K562 (cell line): ENCODE measurements around the gene TBATA. TPM values are rescaled to one million over a fixed set of nuclear protein-coding genes. Genes with fewer than 3 reads are reported as not detected.

ENCODE experiments used
- ATAC-seq: fragments of 200-7000 bp; cut with Tn5 transposase; 3 replicates; pipeline ENCODE4 v1.9.1; 2020; ENCODE audit warnings: moderate library complexity
- BruUV-seq: library from RNA; stranded (reverse); fragments of 400-500 nt; replicated peaks from 2 replicates; lab custom pipeline; 2021; lab: Mats Ljungman, UMichigan
- CTCF ChIA-PET: fragments of 300-600 bp; formaldehyde crosslinking; extraction: SDS; loops from one replicate; lab custom pipeline; 2021; ENCODE audit warnings: low intra/inter-chr PET ratio; lab: Yijun Ruan, JAX
- POLR2A ChIA-PET: fragments of 300-600, 350-650 bp; sonication (Branson Sonifier 250); formaldehyde crosslinking; extraction: SDS; loops from one replicate; lab custom pipeline; 2021; ENCODE audit warnings: antibody characterized with exemption, inconsistent platforms; lab: Yijun Ruan, JAX
- DNase-seq, 4 experiments: peaks; one replicate each; pipeline versions ENCODE4 v3.0.0 to v3.0.0-alpha.2; 2011 to 2018; ENCODE audit warnings: low spot score in 3 of 4, mixed read lengths in 3 of 4; ENCODE audit errors: extremely low read depth in 1 of 4
- FAIRE-seq: peaks from 2 replicates; lab custom pipeline; 2011; peaks lifted over from hg19 to GRCh38; lab: Jason Lieb, UNC
- H2AFZ ChIP-seq: 2 replicates; pipeline ENCODE4 v1.6.0; 2011; ENCODE audit warnings: low read depth, low read length, control low read depth, inconsistent platforms
- H3K27ac ChIP-seq: fragments of 200-600 bp; 3 replicates; pipeline ENCODE4 v1.8.0; 2011; ENCODE audit warnings: low read depth, mild to moderate bottlenecking, control low read depth, inconsistent platforms, low read length, moderate library complexity, mixed read lengths; ENCODE audit errors: extremely low read depth
- H3K27me3 ChIP-seq, 2 experiments: fragments of 300-600 bp in 1 of 2; 2 replicates in 1 of 2; 3 replicates in 1 of 2; pipeline versions ENCODE4 v1.6.0 to v1.8.0; 2011; ENCODE audit warnings: inconsistent platforms in 2 of 2, low read length in 2 of 2, mild to moderate bottlenecking in 1 of 2, mixed read lengths in 1 of 2, moderate library complexity in 1 of 2; ENCODE audit not compliant: control insufficient read depth in 2 of 2, insufficient read depth in 2 of 2
- H3K36me3 ChIP-seq: fragments of 300-600 bp; 3 replicates; pipeline ENCODE4 v1.8.0; 2011; ENCODE audit warnings: mild to moderate bottlenecking, low read length, inconsistent platforms; ENCODE audit not compliant: control insufficient read depth, insufficient read depth
- H3K4me1 ChIP-seq, 2 experiments: fragments of 200-600 bp in 1 of 2; replicated peaks in 1 of 2; 2 replicates in 1 of 2; 3 replicates in 1 of 2; pipeline versions ENCODE4 v1.5.1 to v1.8.0; 2011; ENCODE audit warnings: inconsistent platforms in 2 of 2, low read length in 2 of 2, mild to moderate bottlenecking in 1 of 2, mixed read lengths in 1 of 2, moderate library complexity in 1 of 2; ENCODE audit not compliant: control insufficient read depth in 2 of 2, insufficient read depth in 2 of 2
- H3K4me2 ChIP-seq: 2 replicates; pipeline ENCODE4 v1.6.1; 2011; ENCODE audit warnings: low read length, control low read depth, inconsistent platforms, mixed read lengths; ENCODE audit not compliant: insufficient read depth
- H3K4me3 ChIP-seq: fragments of 200-600 bp; sonication (generic), shearing (Covaris generic); 2 replicates; pipeline ENCODE4 v1.5.1; 2016; ENCODE audit warnings: control low read depth, inconsistent platforms
- H3K79me2 ChIP-seq: fragments of 200-600 bp; 3 replicates; pipeline ENCODE4 v1.8.0; 2011; ENCODE audit warnings: low read length, inconsistent platforms; ENCODE audit not compliant: control insufficient read depth, insufficient read depth
- H3K9ac ChIP-seq, 2 experiments: 2 replicates each; pipeline versions ENCODE4 v1.6.0 to v1.6.1; 2011; ENCODE audit warnings: low read depth in 2 of 2, low read length in 2 of 2, control low read depth in 1 of 2, inconsistent platforms in 1 of 2, mild to moderate bottlenecking in 1 of 2, mixed read lengths in 1 of 2; ENCODE audit not compliant: insufficient read depth in 1 of 2
- H3K9me1 ChIP-seq: one replicate; pipeline ENCODE4 v1.6.0; 2011; ENCODE audit warnings: inconsistent platforms, mild to moderate bottlenecking, low read length, moderate library complexity; ENCODE audit not compliant: control insufficient read depth, insufficient read depth
- H3K9me3 ChIP-seq: replicated peaks from 2 replicates; pipeline ENCODE4 v1.5.1; 2011; ENCODE audit warnings: low read depth, low read length, inconsistent platforms; ENCODE audit not compliant: control insufficient read depth, insufficient read depth
- H4K20me1 ChIP-seq: replicated peaks from 2 replicates; pipeline ENCODE4 v1.6.1; 2011; ENCODE audit warnings: low read length, inconsistent platforms, mixed read lengths; ENCODE audit not compliant: control insufficient read depth, insufficient read depth
- CBX2 ChIP-seq: fragments of 200-600 bp; sonication (generic); IDR thresholded peaks from one replicate; pipeline ENCODE4 v1.6.1; 2012; ENCODE audit warnings: mild to moderate bottlenecking, low read length, inconsistent platforms; ENCODE audit not compliant: insufficient read depth, poor library complexity, severe bottlenecking
- EWSR1 ChIP-seq: fragments of 450-650 bp; IDR thresholded peaks from 2 replicates; pipeline ENCODE4 v1.6.1; 2018; ENCODE audit warnings: borderline replicate concordance, mild to moderate bottlenecking, low read depth, moderate library complexity; ENCODE audit not compliant: partially characterized antibody
- FOXJ2 ChIP-seq: fragments of 200-800 bp; sonication (Bioruptor generic); IDR thresholded peaks from 2 replicates; pipeline ENCODE4 v1.6.1; 2016; ENCODE audit warnings: missing genetic modification characterization, missing compliant biosample characterization
- GABPB2 ChIP-seq: fragments of 250-450 bp; sonication (Bioruptor Pico); conservative IDR thresholded peaks from 2 replicates; pipeline ENCODE4 v1.5.1; 2021; ENCODE audit warnings: mild to moderate bottlenecking
- HINFP ChIP-seq: fragments of 450-650 bp; conservative IDR thresholded peaks from 2 replicates; pipeline ENCODE4 v1.6.1; 2016; ENCODE audit warnings: missing genetic modification characterization, low read depth, mild to moderate bottlenecking, control low read depth, missing compliant biosample characterization
- IRF2 ChIP-seq: sonication (generic); formaldehyde crosslinking; IDR thresholded peaks from 2 replicates; pipeline ENCODE4 v1.8.1; 2022; ENCODE audit warnings: mild to moderate bottlenecking, missing genetic modification reagents
- LCOR ChIP-seq: sonication (generic); formaldehyde crosslinking; IDR thresholded peaks from 2 replicates; pipeline ENCODE4 v1.8.0; 2022; ENCODE audit warnings: mild to moderate bottlenecking, missing genetic modification reagents
- MBD1 ChIP-seq: fragments of 250-450 bp; sonication (Bioruptor Pico); IDR thresholded peaks from 2 replicates; pipeline ENCODE4 v1.8.0; 2022; ENCODE audit warnings: inconsistent platforms
- PTBP1 ChIP-seq: fragments of 200-400 bp; formaldehyde crosslinking; IDR thresholded peaks from 2 replicates; pipeline ENCODE4 v1.6.1; 2017; ENCODE audit warnings: low read depth, low read length
- RBM15 ChIP-seq: fragments of 200-400 bp; formaldehyde crosslinking; IDR thresholded peaks from 2 replicates; pipeline ENCODE4 v1.6.1; 2018; ENCODE audit warnings: mild to moderate bottlenecking, low read length, moderate library complexity; ENCODE audit not compliant: insufficient read depth
- SMARCC2 ChIP-seq: fragments of 450-650 bp; IDR thresholded peaks from 2 replicates; pipeline ENCODE4 v1.6.1; 2017; ENCODE audit warnings: antibody characterized with exemption, moderate library complexity, mild to moderate bottlenecking, low read depth
- ZNF224 ChIP-seq: sonication (generic); formaldehyde crosslinking; IDR thresholded peaks from 2 replicates; pipeline ENCODE4 v1.8.0; 2022; ENCODE audit warnings: mild to moderate bottlenecking, missing genetic modification reagents
- ZNF384 ChIP-seq: IDR thresholded peaks from 2 replicates; pipeline ENCODE4 v1.6.1; 2012; ENCODE audit warnings: low read depth, low read length, improper control_type of control experiment
- ZNF778 ChIP-seq: fragments of 450-650 bp; formaldehyde crosslinking; IDR thresholded peaks from 2 replicates; pipeline ENCODE4 v1.4.0; 2020; ENCODE audit warnings: mild to moderate bottlenecking, moderate library complexity
- WGBS: fragments of 100-300 bp; shearing (Covaris generic); methylation state at CpG from one replicate; pipeline ENCODE4 v1.1.6; 2016; ENCODE audit warnings: low coverage, mixed read lengths; ENCODE audit not compliant: insufficient coverage; ENCODE audit errors: missing lambda C conversion rate; 5-methylcytosine and 5-hydroxymethylcytosine counted together
- in situ Hi-C: fragments of 300-500 bp; cut with MboI; formaldehyde crosslinking; loops from 4 replicates; pipeline ENCODE4 v1.15.0; 2018; ENCODE audit warnings: inconsistent platforms, mixed read lengths
- intact Hi-C: fragments of 100-400 bp; cut with micrococcal nuclease; formaldehyde crosslinking; loops from 2 replicates; pipeline ENCODE4 v1.14.2; 2022
- polyA plus RNA-seq, 8 experiments: library from polyadenylated mRNA; depleted of rRNA in 4 of 8; stranded (reverse) in 5 of 8; unstranded in 3 of 8; fragments of >200 nt; fragmentation: Nextera tagmentation in 2 of 8; fragmentation: Illumina TruSeq in 1 of 8; extraction: Ambion mirVana in 2 of 8; extraction: Trizol in 1 of 8; gene quantifications; 2 replicates each; pipeline versions ENCODE4 v1.2.1 to v1.2.3, GENCODE V29; 2011 to 2014; ENCODE audit warnings: inconsistent platforms in 1 of 8, missing spikeins in 1 of 8
- total RNA-seq, 7 experiments: library from RNA; depleted of rRNA in 6 of 7; stranded (reverse); fragments of >200 nt in 6 of 7; fragmentation: Illumina TruSeq in 2 of 7; extraction: Trizol in 2 of 7; gene quantifications; 2 replicates each; pipeline versions ENCODE4 v1.2.1 to v1.2.3, GENCODE V29; 2011 to 2021; ENCODE audit warnings: low replicate concordance in 1 of 7
- TF ChIP-seq, protein P1 (sequence below): fragments of 450-650 bp; IDR thresholded peaks from 2 replicates; pipeline ENCODE4 v1.7.0; 2016; ENCODE audit warnings: borderline replicate concordance

The TBATA gene
- total and polyA plus RNA-seq, 9 of the 15 experiments (the other 6 are each of a cell fraction or from before 2014, with no cell fraction given) = not detected

DNA sequence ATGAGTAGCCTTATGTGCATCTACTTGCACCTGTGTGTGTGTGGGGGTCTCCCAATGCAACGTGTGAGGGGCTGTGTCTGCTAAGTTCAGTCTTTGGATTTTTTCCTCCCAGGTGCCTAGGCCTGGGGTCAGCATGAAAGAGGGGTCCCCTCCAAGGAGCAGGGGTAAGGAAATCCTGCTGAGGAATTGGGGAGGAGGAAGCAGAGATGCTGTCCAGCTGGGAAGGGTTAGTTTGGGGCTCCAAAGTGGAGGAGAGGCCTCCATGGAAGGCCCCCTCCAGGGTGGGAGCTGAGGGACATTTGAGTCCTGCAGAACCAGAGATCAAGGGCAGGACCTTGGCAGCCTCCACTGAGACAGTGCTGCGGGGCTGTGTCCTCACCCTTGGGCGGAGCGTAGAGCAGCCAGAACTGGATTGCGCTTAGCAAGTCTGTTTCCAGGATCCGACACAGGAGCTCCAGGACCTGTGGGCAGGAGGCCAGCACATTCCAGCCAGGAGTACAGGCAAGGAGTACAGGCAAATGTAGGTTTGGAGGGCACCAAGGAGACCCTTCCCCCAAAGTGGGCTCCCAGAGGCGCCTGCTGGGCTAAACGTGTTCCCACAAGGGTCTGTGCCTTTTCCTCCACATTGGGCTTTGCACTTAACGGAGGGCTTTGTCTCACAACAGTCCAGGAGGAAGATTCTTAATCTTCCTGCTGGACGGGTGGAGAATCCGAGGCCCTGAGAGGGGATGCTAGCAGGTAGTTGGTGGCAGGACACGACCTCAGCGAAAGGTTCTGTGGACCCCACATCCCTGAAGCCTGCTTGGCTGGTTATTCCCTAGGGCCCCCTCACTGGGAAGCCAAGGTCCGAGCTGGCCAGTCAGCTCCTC is 10.1 kb downstream of the TBATA start:
- Histone ChIP-seq H3K36me3 (no peaks in the 10 kb centered on the region), H3K4me2 (no peak overlapping the region), H3K4me3 (no peak overlapping the region), H3K79me2 (no peaks in the 10 kb centered on the region), H3K9me1 (no peaks in the 10 kb centered on the region), H3K27ac (no peak overlapping the region), H3K9ac (peak overlapping the region in 1 of 2 experiments; percentile 6; a peak in 1 of 4 replicates), H4K20me1 (no peaks in the 10 kb centered on the region; the same call in 1 of the 2 replicates), H3K4me1 (peaks cover 7 to 14% of the 10 kb centered on the region in 2 experiments), H3K9me3 (no peaks in the 10 kb centered on the region), H3K27me3 (no peaks in the 10 kb centered on the region; a peak in 1 of 5 replicates), H2AFZ (no peak overlapping the region)
- intact Hi-C loops = no loop called here
- 31% methylated on average over 14 of the region's 14 CpGs for WGBS
- no peak for FAIRE-seq
- no peak for ATAC-seq
- no TSS peak for BruUV-seq
- in situ Hi-C loops = no loop called here
- ChIA-PET POLR2A (interaction anchor here (0.6 to 2.2 kb wide), 3 partner anchors 15 to 464 kb away, joined by 3 to 8 read pairs (median 5); no protein-coding TSS in a partner anchor), CTCF (no interaction called here)
- DNase-seq = no peak
- TF ChIP-seq SMARCC2 = no peak
- no peak for TF ChIP-seq CBX2
- no peak for TF ChIP-seq MBD1
- TF ChIP-seq RBM15 = no peak
- no peak for TF ChIP-seq LCOR (CRISPR knock-in tag)
- TF ChIP-seq PTBP1 = no peak
- no peak for TF ChIP-seq FOXJ2 (tag)
- TF ChIP-seq HINFP (tag) = no peak
- TF ChIP-seq ZNF224 (CRISPR knock-in tag) = no peak
- no peak for TF ChIP-seq ZNF778 (CRISPR knock-in tag)
- TF ChIP-seq GABPB2 (CRISPR knock-in tag) = no peak
- TF ChIP-seq, protein P1, sequence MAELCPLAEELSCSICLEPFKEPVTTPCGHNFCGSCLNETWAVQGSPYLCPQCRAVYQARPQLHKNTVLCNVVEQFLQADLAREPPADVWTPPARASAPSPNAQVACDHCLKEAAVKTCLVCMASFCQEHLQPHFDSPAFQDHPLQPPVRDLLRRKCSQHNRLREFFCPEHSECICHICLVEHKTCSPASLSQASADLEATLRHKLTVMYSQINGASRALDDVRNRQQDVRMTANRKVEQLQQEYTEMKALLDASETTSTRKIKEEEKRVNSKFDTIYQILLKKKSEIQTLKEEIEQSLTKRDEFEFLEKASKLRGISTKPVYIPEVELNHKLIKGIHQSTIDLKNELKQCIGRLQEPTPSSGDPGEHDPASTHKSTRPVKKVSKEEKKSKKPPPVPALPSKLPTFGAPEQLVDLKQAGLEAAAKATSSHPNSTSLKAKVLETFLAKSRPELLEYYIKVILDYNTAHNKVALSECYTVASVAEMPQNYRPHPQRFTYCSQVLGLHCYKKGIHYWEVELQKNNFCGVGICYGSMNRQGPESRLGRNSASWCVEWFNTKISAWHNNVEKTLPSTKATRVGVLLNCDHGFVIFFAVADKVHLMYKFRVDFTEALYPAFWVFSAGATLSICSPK = no peak
- TF ChIP-seq EWSR1 = no peak
- TF ChIP-seq ZNF384 = no peak
- no peak for TF ChIP-seq IRF2
